Mucosa of descending colon (tissue), 3 donors: ENCODE results near the gene TMEM147. TPM values are rescaled to one million over a fixed set of nuclear protein-coding genes. Genes with fewer than 3 reads are reported as not detected.

ENCODE experiments used
- ATAC-seq: fragments of 200-7000 bp; cut with Tn5 transposase; one replicate; pipeline ENCODE4 v1.9.1; 2020; ENCODE audit warnings: mild to moderate bottlenecking, moderate library complexity
- DNase-seq, 3 donors: peaks; one replicate each; pipeline ENCODE4 v3.0.0-alpha.2; 2020
- H3K36me3 ChIP-seq: fragments of 200-600 bp; one replicate; pipeline ENCODE4 v1.8.0; 2021; ENCODE audit warnings: low read depth, mild to moderate bottlenecking
- H3K4me1 ChIP-seq: fragments of 200-600 bp; one replicate; pipeline ENCODE4 v1.8.0; 2021; ENCODE audit warnings: low read depth, mild to moderate bottlenecking
- H3K4me3 ChIP-seq: fragments of 200-600 bp; one replicate; pipeline ENCODE4 v1.8.0; 2021; ENCODE audit warnings: mild to moderate bottlenecking
- H3K9me3 ChIP-seq: fragments of 200-600 bp; one replicate; pipeline ENCODE4 v1.8.0; 2021; ENCODE audit warnings: mild to moderate bottlenecking
- CTCF ChIP-seq: fragments of 200-600 bp; IDR thresholded peaks from one replicate; pipeline ENCODE4 v1.8.0; 2022; ENCODE audit warnings: antibody characterized with exemption, mild to moderate bottlenecking
- intact Hi-C, 2 donors: fragments of 100-400 bp; cut with DNase I in 1 of 2; cut with micrococcal nuclease in 1 of 2; formaldehyde crosslinking; loops; one replicate each; pipeline versions ENCODE4 v1.11.0 to v1.11.1; 2022; cut with DNase I, micrococcal nuclease
- total RNA-seq, 3 donors: library from RNA; stranded (reverse); fragmentation: NEBNext Ultra II Directional in 2 of 3; extraction: Animal tissue kit (Norgen Biotek cat#: 25700) in 2 of 3; gene quantifications; one replicate each; pipeline versions ENCODE4 v1.2.1 to v1.2.4, GENCODE V29; 2021 to 2023
- donor health status: DM: no; HTN: no; CAD: no; lungs with moderate emphysema.
- donor health status: DM: no; HTN: no; CAD: no.
- donor health status: DM: no; HTN: yes; CAD: no.

TMEM147 gene
- total RNA-seq, 3 donors from 2014 or later = 54.4 to 62.8 (median 58.2) TPM

DNA sequence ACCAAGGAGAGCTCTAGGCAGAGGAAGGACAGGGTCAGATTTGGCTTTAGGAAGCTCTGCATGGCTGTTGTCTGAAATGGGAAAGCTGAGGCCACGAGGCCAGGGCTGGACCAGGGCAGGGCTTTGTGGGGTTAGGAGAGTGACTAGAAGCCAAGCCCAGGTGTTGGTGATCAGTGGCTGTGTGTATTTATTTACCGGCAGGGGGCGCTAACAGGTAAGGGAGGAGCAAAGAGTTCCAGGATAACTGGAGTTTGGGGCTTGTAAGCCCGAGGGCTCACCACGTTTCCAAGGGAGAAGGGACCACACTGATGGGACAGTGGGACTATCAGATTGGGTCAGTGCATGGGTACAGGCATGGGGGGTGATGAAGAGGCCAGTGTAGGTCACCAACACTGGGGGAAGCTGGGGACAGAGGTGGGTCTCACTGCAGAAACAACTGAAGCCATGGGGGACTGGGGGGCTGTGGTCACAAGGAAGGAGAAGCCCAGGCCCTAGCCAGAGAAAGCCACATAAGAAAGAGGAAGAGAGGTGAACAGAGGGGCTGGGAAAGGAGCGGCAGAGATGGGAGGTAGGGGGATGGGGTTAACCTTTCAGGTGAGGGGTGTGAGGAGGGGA lies 3.9 kb downstream of the TMEM147 start:
- Histone ChIP-seq H3K4me1 (peaks cover 10% of the 10 kb centered on the region), H3K9me3 (no peaks in the 10 kb centered on the region), H3K4me3 (no peak overlapping the region), H3K36me3 (no peaks in the 10 kb centered on the region)
- intact Hi-C loops = no loop called here
- ATAC-seq (peak; percentile 47), DNase-seq (peak in 1 of 3 donors; percentile 51)
- peak; percentile 52 for TF ChIP-seq CTCF

DNA sequence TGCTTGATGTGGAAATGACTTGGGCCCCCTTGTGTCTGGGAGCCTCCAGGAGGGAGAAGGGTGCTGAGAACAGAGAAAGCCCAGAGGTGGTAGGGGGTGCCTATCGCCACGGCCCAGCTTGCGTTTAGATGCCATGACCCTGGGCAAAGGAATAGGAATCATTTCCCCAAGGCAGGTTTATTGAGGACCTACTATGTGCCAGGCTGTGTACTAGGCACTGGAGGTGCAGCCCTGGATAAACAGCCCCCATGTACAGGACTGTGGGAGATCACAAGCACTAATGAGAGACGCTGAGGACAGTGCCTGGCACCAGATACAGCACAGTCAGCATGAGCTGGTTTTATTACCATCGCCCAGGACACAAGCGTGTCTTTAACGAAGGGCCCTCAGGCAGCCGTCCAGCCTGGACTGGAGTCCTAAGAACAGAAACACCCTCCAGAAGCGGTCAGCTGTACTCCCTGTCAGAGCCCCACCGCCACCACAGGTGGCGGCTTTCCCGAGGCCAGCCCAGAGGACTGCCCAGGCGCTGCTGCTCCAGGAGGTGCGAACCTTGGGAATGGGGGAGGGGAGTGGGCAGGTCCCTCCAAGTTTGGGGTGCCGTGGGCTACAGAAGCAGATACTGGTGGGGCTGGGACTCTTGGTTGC lies 4.6 kb downstream of the TMEM147 start:
- no peak for ATAC-seq
- intact Hi-C loops = no loop called here
- DNase-seq = no peak
- Histone ChIP-seq H3K4me3 (no peak overlapping the region), H3K36me3 (no peaks in the 10 kb centered on the region), H3K4me1 (peaks cover 10% of the 10 kb centered on the region), H3K9me3 (no peaks in the 10 kb centered on the region)
- no peak for TF ChIP-seq CTCF

DNA sequence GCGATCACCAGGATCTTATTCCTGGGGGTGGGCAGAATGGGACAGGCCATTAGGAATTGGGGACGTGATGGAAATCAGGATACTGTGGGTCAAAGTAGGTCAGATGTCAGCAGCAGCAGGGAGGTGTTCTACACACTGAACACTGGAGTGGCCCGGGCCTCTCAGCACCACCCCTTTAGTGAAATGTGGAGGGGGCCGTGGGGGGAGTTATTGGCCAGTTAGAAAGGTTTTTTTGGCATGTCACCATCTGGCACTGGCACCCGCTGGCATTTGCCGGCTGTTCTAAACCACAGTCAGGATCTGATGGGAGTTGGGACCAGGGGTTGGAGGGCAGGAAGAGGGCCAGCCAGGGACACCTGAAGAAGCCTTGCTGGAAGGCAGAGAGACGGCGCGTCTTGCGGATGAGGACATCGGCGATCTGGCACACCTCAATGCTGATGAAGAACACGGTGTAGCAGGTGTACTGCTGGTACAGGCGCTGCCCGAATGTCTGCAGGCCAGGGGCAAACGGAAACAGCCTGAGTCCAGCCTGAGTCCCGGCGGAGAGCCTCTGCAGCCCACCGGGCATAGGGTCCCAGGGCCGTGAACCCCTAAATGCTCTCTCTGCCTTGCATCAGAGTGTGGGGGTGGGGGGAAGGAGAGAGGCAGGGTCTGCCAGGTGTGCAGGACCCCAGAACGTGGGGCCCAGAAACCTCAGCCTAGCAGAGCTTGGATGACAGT lies 5.8 kb downstream of the TMEM147 start:
- intact Hi-C loops = no loop called here
- Histone ChIP-seq H3K36me3 (no peaks in the 10 kb centered on the region), H3K4me1 (peaks cover 8% of the 10 kb centered on the region), H3K9me3 (no peaks in the 10 kb centered on the region), H3K4me3 (no peak overlapping the region)
- TF ChIP-seq CTCF = no peak
- DNase-seq (peak in 1 of 3 donors; percentile 13), ATAC-seq (no peak)

DNA sequence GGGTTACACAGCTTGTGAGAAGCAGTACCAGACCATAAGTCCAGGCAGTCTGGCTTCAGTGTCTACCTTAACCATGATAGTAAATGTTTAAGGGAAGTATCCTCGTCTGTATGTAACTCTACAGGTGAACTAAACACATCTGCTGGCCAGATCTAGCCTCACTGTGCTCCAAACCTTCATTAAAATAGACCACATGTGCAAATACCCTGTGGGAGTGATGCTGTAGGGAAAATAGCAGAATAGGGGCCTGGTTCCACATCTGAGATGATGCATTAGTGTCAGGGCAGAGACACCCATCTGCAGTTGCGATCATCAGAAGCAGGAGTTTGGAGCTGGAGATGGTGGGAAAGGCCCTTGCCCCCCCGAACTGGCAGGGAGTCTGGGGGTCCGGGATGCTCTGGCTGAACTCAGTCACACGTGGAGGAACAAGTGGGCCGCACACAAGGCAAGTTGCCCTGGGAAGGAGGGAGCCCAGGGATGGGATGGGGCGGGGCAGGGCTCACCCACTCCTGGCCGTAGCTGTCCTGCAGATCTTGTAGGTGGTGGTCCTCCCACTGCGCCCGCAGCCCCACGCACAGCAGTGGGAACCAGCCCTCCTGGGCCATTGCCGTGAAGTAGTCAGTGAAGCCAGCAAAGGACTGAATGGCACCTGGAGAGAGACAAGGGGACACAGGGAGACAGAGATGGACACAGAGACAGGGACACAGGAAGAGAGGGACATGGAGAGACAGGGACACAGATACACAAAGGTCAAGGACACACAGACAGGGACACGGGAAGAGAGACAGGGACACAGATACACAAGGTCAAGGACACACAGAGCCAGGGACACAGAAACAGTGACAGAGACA lies 7.3 kb downstream of the TMEM147 start:
- TF ChIP-seq CTCF = no peak
- no peak overlapping the region for H3K4me3 ChIP-seq
- H3K36me3 ChIP-seq = no peaks in the 10 kb centered on the region
- intact Hi-C loops = no loop called here
- peak in 1 of 3 donors; percentile 15 for DNase-seq
- no peak for ATAC-seq
- H3K9me3 ChIP-seq = no peaks in the 10 kb centered on the region
- no peaks in the 10 kb centered on the region for H3K4me1 ChIP-seq

- Histone ChIP-seq H3K9me3 (no peaks in the 10 kb centered on the region), H3K4me1 (peaks cover 5% of the 10 kb centered on the region), H3K4me3 (no peak overlapping the region), H3K36me3 (no peaks in the 10 kb centered on the region)
- TF ChIP-seq CTCF = no peak
- DNase-seq = peak in 1 of 3 donors; percentile 10
- intact Hi-C loops = no loop called here
- ATAC-seq = no peak
These were observed 8.1 kb downstream of the TMEM147 start for GRCh38 chr19:35553385-35554000.
